Measurements from ENCODE around the gene RNF207. TPM values are rescaled to one million over a fixed set of nuclear protein-coding genes. Genes with fewer than 3 reads are reported as not detected.

The RNF207 gene
- total and polyA plus RNA-seq, 2 of the 8 experiments (the other 6 are each of a cell fraction or from before 2014, with no cell fraction given) = 3.9 to 5.4 TPM

GRCh38 chr1:6267686-6268322 is 61.9 kb downstream of the RNF207 start (continued):
- no peak for TF ChIP-seq SAP30 (IDR thresholded peaks at IDR 0.05; ENCODE audit: insufficient read depth, insufficient replicate concordance, low read length)
- TF ChIP-seq BACH1 (IDR thresholded peaks at IDR 0.05; ENCODE audit: low read length) = no peak
- no peak for TF ChIP-seq PHF8 (conservative IDR thresholded peaks at IDR 0.05; ENCODE audit: low read depth, low read length)
- TF ChIP-seq KDM5A (IDR thresholded peaks at IDR 0.05; ENCODE audit: low read length) = no peak
- TF ChIP-seq, protein P1, sequence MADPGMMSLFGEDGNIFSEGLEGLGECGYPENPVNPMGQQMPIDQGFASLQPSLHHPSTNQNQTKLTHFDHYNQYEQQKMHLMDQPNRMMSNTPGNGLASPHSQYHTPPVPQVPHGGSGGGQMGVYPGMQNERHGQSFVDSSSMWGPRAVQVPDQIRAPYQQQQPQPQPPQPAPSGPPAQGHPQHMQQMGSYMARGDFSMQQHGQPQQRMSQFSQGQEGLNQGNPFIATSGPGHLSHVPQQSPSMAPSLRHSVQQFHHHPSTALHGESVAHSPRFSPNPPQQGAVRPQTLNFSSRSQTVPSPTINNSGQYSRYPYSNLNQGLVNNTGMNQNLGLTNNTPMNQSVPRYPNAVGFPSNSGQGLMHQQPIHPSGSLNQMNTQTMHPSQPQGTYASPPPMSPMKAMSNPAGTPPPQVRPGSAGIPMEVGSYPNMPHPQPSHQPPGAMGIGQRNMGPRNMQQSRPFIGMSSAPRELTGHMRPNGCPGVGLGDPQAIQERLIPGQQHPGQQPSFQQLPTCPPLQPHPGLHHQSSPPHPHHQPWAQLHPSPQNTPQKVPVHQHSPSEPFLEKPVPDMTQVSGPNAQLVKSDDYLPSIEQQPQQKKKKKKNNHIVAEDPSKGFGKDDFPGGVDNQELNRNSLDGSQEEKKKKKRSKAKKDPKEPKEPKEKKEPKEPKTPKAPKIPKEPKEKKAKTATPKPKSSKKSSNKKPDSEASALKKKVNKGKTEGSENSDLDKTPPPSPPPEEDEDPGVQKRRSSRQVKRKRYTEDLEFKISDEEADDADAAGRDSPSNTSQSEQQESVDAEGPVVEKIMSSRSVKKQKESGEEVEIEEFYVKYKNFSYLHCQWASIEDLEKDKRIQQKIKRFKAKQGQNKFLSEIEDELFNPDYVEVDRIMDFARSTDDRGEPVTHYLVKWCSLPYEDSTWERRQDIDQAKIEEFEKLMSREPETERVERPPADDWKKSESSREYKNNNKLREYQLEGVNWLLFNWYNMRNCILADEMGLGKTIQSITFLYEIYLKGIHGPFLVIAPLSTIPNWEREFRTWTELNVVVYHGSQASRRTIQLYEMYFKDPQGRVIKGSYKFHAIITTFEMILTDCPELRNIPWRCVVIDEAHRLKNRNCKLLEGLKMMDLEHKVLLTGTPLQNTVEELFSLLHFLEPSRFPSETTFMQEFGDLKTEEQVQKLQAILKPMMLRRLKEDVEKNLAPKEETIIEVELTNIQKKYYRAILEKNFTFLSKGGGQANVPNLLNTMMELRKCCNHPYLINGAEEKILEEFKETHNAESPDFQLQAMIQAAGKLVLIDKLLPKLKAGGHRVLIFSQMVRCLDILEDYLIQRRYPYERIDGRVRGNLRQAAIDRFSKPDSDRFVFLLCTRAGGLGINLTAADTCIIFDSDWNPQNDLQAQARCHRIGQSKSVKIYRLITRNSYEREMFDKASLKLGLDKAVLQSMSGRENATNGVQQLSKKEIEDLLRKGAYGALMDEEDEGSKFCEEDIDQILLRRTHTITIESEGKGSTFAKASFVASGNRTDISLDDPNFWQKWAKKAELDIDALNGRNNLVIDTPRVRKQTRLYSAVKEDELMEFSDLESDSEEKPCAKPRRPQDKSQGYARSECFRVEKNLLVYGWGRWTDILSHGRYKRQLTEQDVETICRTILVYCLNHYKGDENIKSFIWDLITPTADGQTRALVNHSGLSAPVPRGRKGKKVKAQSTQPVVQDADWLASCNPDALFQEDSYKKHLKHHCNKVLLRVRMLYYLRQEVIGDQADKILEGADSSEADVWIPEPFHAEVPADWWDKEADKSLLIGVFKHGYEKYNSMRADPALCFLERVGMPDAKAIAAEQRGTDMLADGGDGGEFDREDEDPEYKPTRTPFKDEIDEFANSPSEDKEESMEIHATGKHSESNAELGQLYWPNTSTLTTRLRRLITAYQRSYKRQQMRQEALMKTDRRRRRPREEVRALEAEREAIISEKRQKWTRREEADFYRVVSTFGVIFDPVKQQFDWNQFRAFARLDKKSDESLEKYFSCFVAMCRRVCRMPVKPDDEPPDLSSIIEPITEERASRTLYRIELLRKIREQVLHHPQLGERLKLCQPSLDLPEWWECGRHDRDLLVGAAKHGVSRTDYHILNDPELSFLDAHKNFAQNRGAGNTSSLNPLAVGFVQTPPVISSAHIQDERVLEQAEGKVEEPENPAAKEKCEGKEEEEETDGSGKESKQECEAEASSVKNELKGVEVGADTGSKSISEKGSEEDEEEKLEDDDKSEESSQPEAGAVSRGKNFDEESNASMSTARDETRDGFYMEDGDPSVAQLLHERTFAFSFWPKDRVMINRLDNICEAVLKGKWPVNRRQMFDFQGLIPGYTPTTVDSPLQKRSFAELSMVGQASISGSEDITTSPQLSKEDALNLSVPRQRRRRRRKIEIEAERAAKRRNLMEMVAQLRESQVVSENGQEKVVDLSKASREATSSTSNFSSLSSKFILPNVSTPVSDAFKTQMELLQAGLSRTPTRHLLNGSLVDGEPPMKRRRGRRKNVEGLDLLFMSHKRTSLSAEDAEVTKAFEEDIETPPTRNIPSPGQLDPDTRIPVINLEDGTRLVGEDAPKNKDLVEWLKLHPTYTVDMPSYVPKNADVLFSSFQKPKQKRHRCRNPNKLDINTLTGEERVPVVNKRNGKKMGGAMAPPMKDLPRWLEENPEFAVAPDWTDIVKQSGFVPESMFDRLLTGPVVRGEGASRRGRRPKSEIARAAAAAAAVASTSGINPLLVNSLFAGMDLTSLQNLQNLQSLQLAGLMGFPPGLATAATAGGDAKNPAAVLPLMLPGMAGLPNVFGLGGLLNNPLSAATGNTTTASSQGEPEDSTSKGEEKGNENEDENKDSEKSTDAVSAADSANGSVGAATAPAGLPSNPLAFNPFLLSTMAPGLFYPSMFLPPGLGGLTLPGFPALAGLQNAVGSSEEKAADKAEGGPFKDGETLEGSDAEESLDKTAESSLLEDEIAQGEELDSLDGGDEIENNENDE (IDR thresholded peaks at IDR 0.05; ENCODE audit: insufficient replicate concordance, low read length) = no peak
- no peak for TF ChIP-seq RBBP5 (IDR thresholded peaks at IDR 0.05; ENCODE audit: borderline replicate concordance, low read depth, low read length)
